ENCODE data around the gene ZC3H7A. TPM values are rescaled to one million over a fixed set of nuclear protein-coding genes. Genes with fewer than 3 reads are reported as not detected.
"Not testable (repeated sequence)": the region's sequence is repeated elsewhere in the genome, so short reads cannot be mapped to it uniquely, and the experiment has no call there.

Gene ZC3H7A
- total and polyA plus RNA-seq, 9 of the 15 experiments (the other 6 are each of a cell fraction or from before 2014, with no cell fraction given) = 19.8 to 49.1 (median 28.2) TPM

DNA sequence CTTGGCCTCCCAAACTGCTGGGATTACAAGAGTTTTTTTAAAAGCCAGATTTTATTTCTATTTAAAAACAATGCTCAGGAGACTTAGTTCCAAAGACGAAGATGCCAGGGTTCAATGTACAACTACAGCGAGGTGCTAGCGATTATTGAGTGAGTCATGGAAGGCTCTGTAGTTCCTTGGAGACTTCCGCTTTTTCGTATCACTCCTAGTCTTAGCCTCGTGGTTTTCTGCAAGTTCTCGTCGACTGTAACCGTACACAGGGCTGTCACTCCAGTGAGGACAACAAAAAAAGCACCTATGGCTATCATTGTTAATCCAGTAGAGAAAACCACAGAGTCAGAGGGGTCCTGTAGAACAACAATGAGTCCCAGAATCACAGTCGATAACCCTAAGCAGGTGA is 22.7 kb upstream of the ZC3H7A start (continued):
- TF ChIP-seq ZBTB12 (CRISPR knock-in tag; IDR thresholded peaks at IDR 0.05) (no peak), YBX1 (IDR thresholded peaks at IDR 0.05) (no peak), CCAR2 (IDR thresholded peaks at IDR 0.05; ENCODE audit: low read depth, low read length) (no peak), ZNF165 (CRISPR knock-in tag; IDR thresholded peaks at IDR 0.05; ENCODE audit: borderline replicate concordance) (no peak), CREBBP (IDR thresholded peaks at IDR 0.05; ENCODE audit: low read depth, low read length) (no peak), ZNF239 (CRISPR knock-in tag; IDR thresholded peaks at IDR 0.05) (no peak)

DNA sequence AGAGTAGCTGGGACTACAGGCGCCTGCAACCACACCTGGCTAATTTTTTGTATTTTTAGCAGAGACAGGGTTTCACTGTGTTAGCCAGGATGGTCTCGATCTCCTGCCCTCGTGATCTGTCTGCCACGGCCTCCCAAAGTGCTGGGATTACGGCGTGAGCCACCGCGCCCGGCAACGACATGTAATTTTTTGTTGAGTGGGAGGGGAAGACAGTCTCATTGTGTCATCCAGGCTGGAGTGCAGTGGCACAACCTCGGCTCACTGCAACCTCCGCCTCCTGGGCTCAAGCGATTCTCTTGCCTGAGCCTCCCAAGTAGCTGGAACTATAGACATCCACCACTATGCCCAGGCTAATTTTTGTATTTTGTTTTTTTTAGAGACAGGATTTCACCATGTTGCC is 21.9 kb upstream of the ZC3H7A start:
- ATAC-seq; H3K36me3 ChIP-seq (ENCODE audit: control insufficient read depth, insufficient read depth, low read length); DNase-seq (ENCODE audit: extremely low read depth in 1 of 4, low spot score in 3 of 4); H4K20me1 ChIP-seq (replicated peaks; ENCODE audit: control insufficient read depth, insufficient read depth, low read length); H3K27me3 ChIP-seq (ENCODE audit: control insufficient read depth in 2 of 2, insufficient read depth in 2 of 2, low read length in 2 of 2); H3K9me3 ChIP-seq (replicated peaks; ENCODE audit: control insufficient read depth, insufficient read depth, low read depth, low read length); H3K79me2 ChIP-seq (ENCODE audit: control insufficient read depth, insufficient read depth, low read length); H3K27ac ChIP-seq (ENCODE audit: extremely low read depth, low read depth, low read length); H2AFZ ChIP-seq (ENCODE audit: low read depth, low read length); FAIRE-seq; CTCF ChIA-PET (ENCODE audit: low intra/inter-chr PET ratio); H3K4me2 ChIP-seq (ENCODE audit: insufficient read depth, low read length); H3K9ac ChIP-seq (ENCODE audit: insufficient read depth in 1 of 2, low read depth in 2 of 2, low read length in 2 of 2); H3K9me1 ChIP-seq (ENCODE audit: control insufficient read depth, insufficient read depth, low read length); BruUV-seq (replicated peaks); H3K4me3 ChIP-seq: not testable (repeated sequence)
- TF ChIP-seq, protein P1, sequence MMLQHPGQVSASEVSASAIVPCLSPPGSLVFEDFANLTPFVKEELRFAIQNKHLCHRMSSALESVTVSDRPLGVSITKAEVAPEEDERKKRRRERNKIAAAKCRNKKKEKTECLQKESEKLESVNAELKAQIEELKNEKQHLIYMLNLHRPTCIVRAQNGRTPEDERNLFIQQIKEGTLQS (IDR thresholded peaks at IDR 0.05) = 0 out of 2 replicates have a peak, but pooled peaks have one; percentile 3
- TF ChIP-seq, protein P1 (CRISPR knock-in tag; conservative IDR thresholded peaks at IDR 0.05) = not testable (repeated sequence)
- H3K4me1 ChIP-seq (replicated peaks in 1 of 2; ENCODE audit: control insufficient read depth in 2 of 2, insufficient read depth in 2 of 2, low read length in 2 of 2) = peaks cover 0 to 12% of the 10 kb centered on the region in 2 experiments; a peak in 1 of 5 replicates
- intact Hi-C loops (cut with micrococcal nuclease) (loop anchor here (10.0 kb wide), 2 partner anchors 144 to 284 kb away; no protein-coding TSS in a partner anchor), in situ Hi-C loops (cut with MboI) (loop anchor here (10.0 kb wide), 1 partner anchor 864 kb away; no protein-coding TSS in a partner anchor)
- POLR2A ChIA-PET = interaction anchor here (0.8 kb wide), 1 partner anchor 20 kb away, joined by 3 read pairs; no protein-coding TSS in a partner anchor
- 41% methylated on average over 13 of the region's 13 CpGs for whole genome bisulfite sequencing (ENCODE audit: insufficient coverage, low coverage, missing lambda C conversion rate)
